ENCODE measurements around the gene CTNNA3.

Gene CTNNA3

DNA sequence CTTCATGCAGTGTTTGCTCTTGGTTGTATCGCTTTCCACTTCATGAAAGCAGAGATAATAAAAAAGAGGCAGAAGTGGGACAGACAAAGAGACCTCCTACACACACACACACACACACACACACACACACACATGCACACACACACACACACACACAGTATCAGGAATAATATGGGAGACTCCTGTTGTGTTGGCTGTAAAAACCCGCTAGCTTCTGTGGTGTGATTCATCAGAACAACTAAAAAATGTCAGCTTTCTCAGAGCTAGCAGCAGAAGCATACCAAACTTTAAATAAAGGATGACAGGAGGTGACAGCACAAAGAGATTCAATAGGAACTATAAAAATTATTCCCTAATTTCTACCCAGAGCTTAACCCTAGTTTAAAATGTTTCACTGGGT is 918.3 kb downstream of the CTNNA3 start:
- Histone ChIP-seq H3K36me3 (ENCODE audit: control insufficient read depth in 2 of 2, insufficient read depth in 1 of 2, low read length in 2 of 2) (no peaks in the 10 kb centered on the region), H3K4me1 (ENCODE audit: control insufficient read depth, insufficient read depth, low read length) (no peaks in the 10 kb centered on the region), H3K4me3 (ENCODE audit: low read depth, low read length) (no peak overlapping the region), H3K9me3 (ENCODE audit: control insufficient read depth, insufficient read depth, low read depth, low read length) (no peaks in the 10 kb centered on the region), H3K27ac (ENCODE audit: extremely low read depth, low read depth, low read length) (no peak overlapping the region)
- POLR2A ChIA-PET: no interaction called here
- CTCF ChIA-PET: no interaction called here
- TF ChIP-seq ZNF175 (tag by site-specific recombination; IDR thresholded peaks at IDR 0.05) (no peak), TCF7L2 (IDR thresholded peaks at IDR 0.05; ENCODE audit: borderline replicate concordance, low read depth, low read length) (no peak), ZNF132 (tag by site-specific recombination; IDR thresholded peaks at IDR 0.05; ENCODE audit: borderline replicate concordance) (no peak)

DNA sequence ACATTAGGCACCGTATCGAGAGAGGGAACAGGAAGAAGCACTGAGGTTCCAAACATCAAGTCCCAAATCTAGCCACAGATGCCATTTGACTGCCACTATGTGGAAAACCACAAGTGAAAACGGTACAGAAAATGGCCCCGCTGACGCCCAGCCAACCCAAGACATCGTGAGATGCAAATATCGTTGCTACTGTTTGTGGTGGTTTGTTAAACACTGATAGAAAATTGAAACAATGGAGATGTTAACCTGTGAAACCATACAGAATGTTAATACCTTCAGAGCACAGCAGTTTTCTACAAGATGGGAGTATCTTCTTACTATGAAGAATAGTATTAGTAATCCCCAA is 922.5 kb downstream of the CTNNA3 start:
- ChIA-PET CTCF (no interaction called here), POLR2A (no interaction called here)
- H3K4me1 ChIP-seq (ENCODE audit: control insufficient read depth, insufficient read depth, low read length): no peaks in the 10 kb centered on the region
- no peak overlapping the region for H3K4me3 ChIP-seq (ENCODE audit: low read depth, low read length)
- no peak overlapping the region for H3K27ac ChIP-seq (ENCODE audit: extremely low read depth, low read depth, low read length)
- TF ChIP-seq ZNF221 (tag by site-specific recombination; IDR thresholded peaks at IDR 0.05; ENCODE audit: borderline replicate concordance) (no peak), SALL2 (tag by site-specific recombination; IDR thresholded peaks at IDR 0.05; ENCODE audit: borderline replicate concordance) (no peak), ZNF571 (tag by site-specific recombination; IDR thresholded peaks at IDR 0.05) (no peak), ZNF561 (tag by site-specific recombination; IDR thresholded peaks at IDR 0.05; ENCODE audit: borderline replicate concordance) (no peak), ZFP69B (tag by site-specific recombination; IDR thresholded peaks at IDR 0.05) (no peak), ZNF768 (tag by site-specific recombination; IDR thresholded peaks at IDR 0.05) (no peak), ZNF423 (tag by site-specific recombination; IDR thresholded peaks at IDR 0.05) (no peak), GLI4 (tag by site-specific recombination; IDR thresholded peaks at IDR 0.05) (no peak), ZNF629 (tag by site-specific recombination; IDR thresholded peaks at IDR 0.05) (no peak), MZF1 (tag by site-specific recombination; IDR thresholded peaks at IDR 0.05; ENCODE audit: borderline replicate concordance) (no peak), ZNF146 (tag by site-specific recombination; IDR thresholded peaks at IDR 0.05) (no peak), ZSCAN16 (tag by site-specific recombination; IDR thresholded peaks at IDR 0.05) (no peak), ZNF830 (tag by site-specific recombination; IDR thresholded peaks at IDR 0.05; ENCODE audit: low read depth) (no peak), REPIN1 (tag by site-specific recombination; IDR thresholded peaks at IDR 0.05; ENCODE audit: low read depth) (no peak)
- TF ChIP-seq, protein P1, sequence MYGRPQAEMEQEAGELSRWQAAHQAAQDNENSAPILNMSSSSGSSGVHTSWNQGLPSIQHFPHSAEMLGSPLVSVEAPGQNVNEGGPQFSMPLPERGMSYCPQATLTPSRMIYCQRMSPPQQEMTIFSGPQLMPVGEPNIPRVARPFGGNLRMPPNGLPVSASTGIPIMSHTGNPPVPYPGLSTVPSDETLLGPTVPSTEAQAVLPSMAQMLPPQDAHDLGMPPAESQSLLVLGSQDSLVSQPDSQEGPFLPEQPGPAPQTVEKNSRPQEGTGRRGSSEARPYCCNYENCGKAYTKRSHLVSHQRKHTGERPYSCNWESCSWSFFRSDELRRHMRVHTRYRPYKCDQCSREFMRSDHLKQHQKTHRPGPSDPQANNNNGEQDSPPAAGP (tag by site-specific recombination; IDR thresholded peaks at IDR 0.05): no peak
- TF ChIP-seq, protein P2, sequence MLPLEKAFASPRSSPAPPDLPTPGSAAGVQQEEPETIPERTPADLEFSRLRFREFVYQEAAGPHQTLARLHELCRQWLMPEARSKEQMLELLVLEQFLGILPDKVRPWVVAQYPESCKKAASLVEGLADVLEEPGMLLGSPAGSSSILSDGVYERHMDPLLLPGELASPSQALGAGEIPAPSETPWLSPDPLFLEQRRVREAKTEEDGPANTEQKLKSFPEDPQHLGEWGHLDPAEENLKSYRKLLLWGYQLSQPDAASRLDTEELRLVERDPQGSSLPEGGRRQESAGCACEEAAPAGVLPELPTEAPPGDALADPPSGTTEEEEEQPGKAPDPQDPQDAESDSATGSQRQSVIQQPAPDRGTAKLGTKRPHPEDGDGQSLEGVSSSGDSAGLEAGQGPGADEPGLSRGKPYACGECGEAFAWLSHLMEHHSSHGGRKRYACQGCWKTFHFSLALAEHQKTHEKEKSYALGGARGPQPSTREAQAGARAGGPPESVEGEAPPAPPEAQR (tag by site-specific recombination; IDR thresholded peaks at IDR 0.05): no peak
- H3K36me3 ChIP-seq (ENCODE audit: control insufficient read depth in 2 of 2, insufficient read depth in 1 of 2, low read length in 2 of 2): no peaks in the 10 kb centered on the region
- no peaks in the 10 kb centered on the region for H3K9me3 ChIP-seq (ENCODE audit: control insufficient read depth, insufficient read depth, low read depth, low read length)

DNA sequence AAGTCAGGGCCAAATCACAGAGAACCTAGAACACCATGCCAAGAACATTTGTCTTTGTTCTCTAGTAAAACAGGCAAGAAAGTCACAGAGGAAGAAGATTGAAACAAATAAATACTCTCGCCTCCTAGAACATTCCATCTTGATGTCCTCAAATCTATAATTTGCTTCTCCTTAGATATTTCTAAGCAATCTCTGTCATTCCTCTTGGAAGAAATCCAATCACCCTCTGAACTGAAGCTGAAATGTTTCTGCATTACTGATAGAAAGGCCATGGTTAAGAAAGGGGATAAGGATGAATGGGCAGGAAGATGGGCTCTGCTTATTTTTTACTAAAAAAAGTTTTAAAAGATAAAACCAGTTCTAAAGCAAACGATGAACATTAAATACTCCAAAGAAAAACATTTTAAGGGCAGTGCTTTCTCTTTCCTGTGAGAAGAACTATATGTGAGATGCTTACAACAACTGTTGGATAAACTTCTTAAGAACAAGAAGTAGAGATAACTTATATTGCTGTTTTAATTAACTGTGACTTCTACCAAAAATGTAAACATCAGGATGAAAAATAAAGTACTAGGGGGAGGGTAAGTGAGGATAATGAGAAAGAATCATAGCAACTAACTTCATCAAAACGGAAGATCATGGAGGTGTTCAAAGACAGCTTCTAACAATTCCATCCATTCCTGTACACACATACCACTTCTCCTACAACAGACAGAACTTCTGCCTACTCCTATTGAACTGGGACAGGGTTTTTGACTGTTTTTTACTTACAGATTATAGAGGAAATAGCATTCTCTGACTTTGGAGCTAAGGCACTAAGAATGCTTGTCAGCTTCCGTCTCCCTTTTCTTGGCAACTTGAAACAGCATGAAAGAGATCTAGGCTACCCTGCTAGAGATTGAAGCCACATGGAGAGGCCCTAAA is 923.2 kb downstream of the CTNNA3 start:
- no peak overlapping the region for H3K4me3 ChIP-seq (ENCODE audit: low read depth, low read length)
- H3K36me3 ChIP-seq (ENCODE audit: control insufficient read depth in 2 of 2, insufficient read depth in 1 of 2, low read length in 2 of 2): no peaks in the 10 kb centered on the region
- no peak overlapping the region for H3K27ac ChIP-seq (ENCODE audit: extremely low read depth, low read depth, low read length)
- ChIA-PET CTCF (no interaction called here), POLR2A (no interaction called here)
- no peaks in the 10 kb centered on the region for H3K9me3 ChIP-seq (ENCODE audit: control insufficient read depth, insufficient read depth, low read depth, low read length)
- H3K4me1 ChIP-seq (ENCODE audit: control insufficient read depth, insufficient read depth, low read length): no peaks in the 10 kb centered on the region
- TF ChIP-seq, protein P3, sequence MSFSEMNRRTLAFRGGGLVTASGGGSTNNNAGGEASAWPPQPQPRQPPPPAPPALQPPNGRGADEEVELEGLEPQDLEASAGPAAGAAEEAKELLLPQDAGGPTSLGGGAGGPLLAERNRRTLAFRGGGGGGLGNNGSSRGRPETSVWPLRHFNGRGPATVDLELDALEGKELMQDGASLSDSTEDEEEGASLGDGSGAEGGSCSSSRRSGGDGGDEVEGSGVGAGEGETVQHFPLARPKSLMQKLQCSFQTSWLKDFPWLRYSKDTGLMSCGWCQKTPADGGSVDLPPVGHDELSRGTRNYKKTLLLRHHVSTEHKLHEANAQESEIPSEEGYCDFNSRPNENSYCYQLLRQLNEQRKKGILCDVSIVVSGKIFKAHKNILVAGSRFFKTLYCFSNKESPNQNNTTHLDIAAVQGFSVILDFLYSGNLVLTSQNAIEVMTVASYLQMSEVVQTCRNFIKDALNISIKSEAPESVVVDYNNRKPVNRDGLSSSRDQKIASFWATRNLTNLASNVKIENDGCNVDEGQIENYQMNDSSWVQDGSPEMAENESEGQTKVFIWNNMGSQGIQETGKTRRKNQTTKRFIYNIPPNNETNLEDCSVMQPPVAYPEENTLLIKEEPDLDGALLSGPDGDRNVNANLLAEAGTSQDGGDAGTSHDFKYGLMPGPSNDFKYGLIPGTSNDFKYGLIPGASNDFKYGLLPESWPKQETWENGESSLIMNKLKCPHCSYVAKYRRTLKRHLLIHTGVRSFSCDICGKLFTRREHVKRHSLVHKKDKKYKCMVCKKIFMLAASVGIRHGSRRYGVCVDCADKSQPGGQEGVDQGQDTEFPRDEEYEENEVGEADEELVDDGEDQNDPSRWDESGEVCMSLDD (tag by site-specific recombination; IDR thresholded peaks at IDR 0.05): no peak
- TF ChIP-seq ZNF558 (tag by site-specific recombination; IDR thresholded peaks at IDR 0.05) (no peak), ZNF664 (tag by site-specific recombination; IDR thresholded peaks at IDR 0.05) (no peak), ZNF146 (tag by site-specific recombination; IDR thresholded peaks at IDR 0.05) (no peak), ZNF311 (tag by site-specific recombination; IDR thresholded peaks at IDR 0.05; ENCODE audit: borderline replicate concordance) (no peak), ZNF629 (tag by site-specific recombination; IDR thresholded peaks at IDR 0.05) (no peak), ZNF610 (tag by site-specific recombination; IDR thresholded peaks at IDR 0.05; ENCODE audit: borderline replicate concordance) (no peak), ZNF112 (tag by site-specific recombination; IDR thresholded peaks at IDR 0.05) (no peak), MYNN (tag by site-specific recombination; IDR thresholded peaks at IDR 0.05; ENCODE audit: borderline replicate concordance) (no peak)
